Neuronal stem cell (in vitro differentiated cells): Measurements from ENCODE around the gene LSAMP.

Experiments
- DNase-seq: peaks from one replicate; pipeline ENCODE4 v3.0.0-alpha.2; 2013; ENCODE audit warnings: low spot score
- H2AFZ ChIP-seq: one replicate; pipeline ENCODE4 v1.6.1; 2013; ENCODE audit warnings: mild to moderate bottlenecking, low read length, inconsistent platforms
- H2AK5ac ChIP-seq: 2 replicates; pipeline ENCODE4 v1.6.1; 2013; ENCODE audit warnings: low read depth, mild to moderate bottlenecking, inconsistent platforms, low read length, moderate library complexity, mixed read lengths
- H2BK120ac ChIP-seq: 2 replicates; pipeline ENCODE4 v1.6.1; 2013; ENCODE audit warnings: low read depth, mild to moderate bottlenecking, inconsistent platforms, low read length, moderate library complexity, mixed read lengths
- H2BK12ac ChIP-seq: one replicate; pipeline ENCODE4 v1.6.1; 2013; ENCODE audit warnings: low read length, inconsistent platforms
- H2BK15ac ChIP-seq: 2 replicates; pipeline ENCODE4 v1.6.1; 2013; ENCODE audit warnings: mild to moderate bottlenecking, low read length, inconsistent platforms, mixed read lengths
- H2BK5ac ChIP-seq: one replicate; pipeline ENCODE4 v1.6.1; 2013; ENCODE audit warnings: inconsistent platforms, mild to moderate bottlenecking, low read length, moderate library complexity
- H3K14ac ChIP-seq: one replicate; pipeline ENCODE4 v1.6.1; 2013; ENCODE audit warnings: low read length, inconsistent platforms
- H3K18ac ChIP-seq: 2 replicates; pipeline ENCODE4 v1.6.1; 2013; ENCODE audit warnings: low read length, inconsistent platforms
- H3K23ac ChIP-seq: 2 replicates; pipeline ENCODE4 v1.6.1; 2013; ENCODE audit warnings: low read depth, mild to moderate bottlenecking, mixed read lengths, low read length, inconsistent platforms; ENCODE audit not compliant: poor library complexity
- H3K27ac ChIP-seq: replicated peaks from 3 replicates; pipeline ENCODE4 v1.5.1; 2013; ENCODE audit warnings: low read length, inconsistent platforms
- H3K27me3 ChIP-seq, 3 experiments: 2 replicates each; pipeline ENCODE4 v1.6.1; 2013; ENCODE audit warnings: low read length in 3 of 3, mild to moderate bottlenecking in 2 of 3, inconsistent platforms in 1 of 3, low read depth in 1 of 3, mixed read lengths in 1 of 3, moderate library complexity in 1 of 3; ENCODE audit not compliant: control insufficient read depth in 3 of 3, insufficient read depth in 3 of 3
- H3K36me3 ChIP-seq, 2 donors: replicated peaks in 1 of 2; 2 replicates each; pipeline ENCODE4 v1.6.1; 2013; ENCODE audit warnings: low read length in 2 of 2; ENCODE audit not compliant: control insufficient read depth in 2 of 2, insufficient read depth in 2 of 2
- H3K4ac ChIP-seq: 2 replicates; pipeline ENCODE4 v1.6.1; 2013; ENCODE audit warnings: inconsistent platforms, mild to moderate bottlenecking, low read length, moderate library complexity
- H3K4me1 ChIP-seq, 2 donors: 1 replicate in 1 of 2; 2 replicates in 1 of 2; pipeline ENCODE4 v1.6.1; 2013; ENCODE audit warnings: low read length in 2 of 2, low read depth in 1 of 2; ENCODE audit not compliant: control insufficient read depth in 2 of 2, insufficient read depth in 1 of 2
- H3K4me2 ChIP-seq: one replicate; pipeline ENCODE4 v1.6.1; 2013; ENCODE audit warnings: mild to moderate bottlenecking, low read length, inconsistent platforms; ENCODE audit not compliant: insufficient read depth, poor library complexity, severe bottlenecking
- H3K4me3 ChIP-seq, 2 donors: 2 replicates each; pipeline ENCODE4 v1.5.1; 2013; ENCODE audit warnings: low read length in 2 of 2, mild to moderate bottlenecking in 2 of 2, inconsistent platforms in 1 of 2, moderate library complexity in 1 of 2
- H3K79me1 ChIP-seq: one replicate; pipeline ENCODE4 v1.6.1; 2013; ENCODE audit warnings: low read depth, mild to moderate bottlenecking, inconsistent platforms, low read length, moderate library complexity
- H3K9ac ChIP-seq: one replicate; pipeline ENCODE4 v1.6.1; 2013; ENCODE audit warnings: mild to moderate bottlenecking, low read depth, low read length, inconsistent platforms; ENCODE audit not compliant: poor library complexity
- H3K9me3 ChIP-seq, 2 donors: replicated peaks in 1 of 2; 2 replicates each; pipeline versions ENCODE3 to v1.6.1; 2013; ENCODE audit warnings: low read length in 2 of 2, mild to moderate bottlenecking in 2 of 2, inconsistent platforms in 1 of 2, low read depth in 1 of 2, mixed read lengths in 1 of 2, moderate library complexity in 1 of 2; ENCODE audit not compliant: control insufficient read depth in 2 of 2, insufficient read depth in 1 of 2
- H4K8ac ChIP-seq: one replicate; pipeline ENCODE4 v1.6.1; 2013; ENCODE audit warnings: low read depth, mild to moderate bottlenecking, inconsistent platforms, low read length, moderate library complexity
- H4K91ac ChIP-seq: one replicate; pipeline ENCODE4 v1.6.1; 2013; ENCODE audit warnings: low read length, low read depth, mild to moderate bottlenecking, inconsistent platforms; ENCODE audit not compliant: poor library complexity
- WGBS, 2 donors: extraction: QIAGEN DNeasy Blood & Tissue Kit; methylation state at CpG; one replicate each; pipeline ENCODE4 v1.1.7; 2013; ENCODE audit warnings: missing lambda C conversion rate in 2 of 2, mixed read lengths in 1 of 2; ENCODE audit not compliant: insufficient read length in 2 of 2, insufficient replicate concordance in 1 of 2; ENCODE audit errors: extremely low coverage in 2 of 2; 5-methylcytosine and 5-hydroxymethylcytosine counted together

LSAMP gene

DNA sequence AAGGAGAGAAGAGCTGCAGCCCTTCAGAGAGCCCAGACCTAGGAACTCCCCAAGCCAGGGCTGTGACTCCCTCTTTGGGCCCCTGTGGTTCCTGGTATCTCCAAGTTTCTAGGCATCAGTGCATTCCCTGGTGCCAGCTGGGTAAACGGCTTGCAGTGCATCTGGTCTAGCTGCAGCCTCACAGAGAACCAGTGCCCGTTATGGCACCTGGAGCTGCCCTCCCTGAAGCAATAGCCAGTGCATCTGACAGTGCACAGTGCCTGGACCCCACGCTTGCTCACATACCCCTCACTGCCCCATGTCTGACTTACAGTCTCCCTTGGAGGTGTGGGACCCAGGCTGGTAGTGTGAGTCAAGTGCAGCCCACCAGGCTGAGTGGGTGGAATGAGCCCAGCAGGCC is 52.1 kb downstream of the LSAMP start:
- DNase-seq, result no peak
- Histone ChIP-seq H3K4me1 (peaks cover 0 to 3% of the 10 kb centered on the region in 2 donors), H2BK5ac (no peak overlapping the region), H4K91ac (no peak overlapping the region), H2BK15ac (no peak overlapping the region), H2BK12ac (no peak overlapping the region), H3K27me3 (no peaks in the 10 kb centered on the region), H3K79me1 (peaks cover 5% of the 10 kb centered on the region), H3K4ac (no peak overlapping the region), H3K9ac (no peak overlapping the region), H3K4me3 (peak overlapping the region in 1 of 2 donors; percentile 63), H3K23ac (no peak overlapping the region), H3K14ac (no peak overlapping the region), H3K9me3 (no peaks in the 10 kb centered on the region), H4K8ac (no peak overlapping the region), H2AFZ (no peak overlapping the region), H3K27ac (no peak overlapping the region), H3K4me2 (no peak overlapping the region), H3K36me3 (no peaks in the 10 kb centered on the region), H2BK120ac (no peak overlapping the region), H2AK5ac (no peak overlapping the region), H3K18ac (peak overlapping the region; percentile 11)
- WGBS, 2 donors, result no CpG with 5 or more reads among the region's 3 CpGs

DNA sequence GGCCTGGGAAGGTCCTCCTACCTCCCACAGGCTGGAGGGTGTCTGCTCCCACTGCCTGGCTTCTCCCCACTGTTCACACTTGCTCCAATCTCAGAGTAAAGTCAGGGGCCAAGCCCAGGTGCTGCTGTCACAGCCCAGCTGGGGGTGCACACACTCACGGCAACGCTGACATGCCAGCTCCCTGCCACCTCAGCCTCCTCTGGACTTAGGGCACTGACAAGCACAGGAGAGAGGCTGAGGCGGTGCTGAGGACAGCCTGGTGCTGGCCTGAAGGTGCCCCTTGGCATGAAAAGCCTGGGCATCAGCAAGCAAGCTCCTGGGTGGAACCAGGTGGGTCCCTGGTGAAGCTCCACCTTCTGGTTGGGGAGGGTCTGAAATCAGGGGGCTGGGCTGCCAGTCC is 53.0 kb downstream of the LSAMP start:
- no CpG with 5 or more reads among the region's 3 CpGs for WGBS, 2 donors
- Histone ChIP-seq H3K9me3 (no peaks in the 10 kb centered on the region), H2AFZ (no peak overlapping the region), H3K9ac (no peak overlapping the region), H3K14ac (peak overlapping the region; percentile 17), H3K27ac (no peak overlapping the region), H3K4ac (no peak overlapping the region), H3K4me1 (peaks cover 0 to 3% of the 10 kb centered on the region in 2 donors), H3K4me2 (no peak overlapping the region), H3K36me3 (no peaks in the 10 kb centered on the region), H2BK12ac (no peak overlapping the region), H4K8ac (peak overlapping the region; percentile 43), H3K23ac (no peak overlapping the region), H3K79me1 (peaks cover 5% of the 10 kb centered on the region), H2AK5ac (no peak overlapping the region), H3K18ac (peak overlapping the region; percentile 57), H2BK120ac (no peak overlapping the region), H3K27me3 (no peaks in the 10 kb centered on the region), H2BK5ac (no peak overlapping the region), H4K91ac (no peak overlapping the region), H3K4me3 (no peak overlapping the region), H2BK15ac (no peak overlapping the region)
- no peak for DNase-seq

DNA sequence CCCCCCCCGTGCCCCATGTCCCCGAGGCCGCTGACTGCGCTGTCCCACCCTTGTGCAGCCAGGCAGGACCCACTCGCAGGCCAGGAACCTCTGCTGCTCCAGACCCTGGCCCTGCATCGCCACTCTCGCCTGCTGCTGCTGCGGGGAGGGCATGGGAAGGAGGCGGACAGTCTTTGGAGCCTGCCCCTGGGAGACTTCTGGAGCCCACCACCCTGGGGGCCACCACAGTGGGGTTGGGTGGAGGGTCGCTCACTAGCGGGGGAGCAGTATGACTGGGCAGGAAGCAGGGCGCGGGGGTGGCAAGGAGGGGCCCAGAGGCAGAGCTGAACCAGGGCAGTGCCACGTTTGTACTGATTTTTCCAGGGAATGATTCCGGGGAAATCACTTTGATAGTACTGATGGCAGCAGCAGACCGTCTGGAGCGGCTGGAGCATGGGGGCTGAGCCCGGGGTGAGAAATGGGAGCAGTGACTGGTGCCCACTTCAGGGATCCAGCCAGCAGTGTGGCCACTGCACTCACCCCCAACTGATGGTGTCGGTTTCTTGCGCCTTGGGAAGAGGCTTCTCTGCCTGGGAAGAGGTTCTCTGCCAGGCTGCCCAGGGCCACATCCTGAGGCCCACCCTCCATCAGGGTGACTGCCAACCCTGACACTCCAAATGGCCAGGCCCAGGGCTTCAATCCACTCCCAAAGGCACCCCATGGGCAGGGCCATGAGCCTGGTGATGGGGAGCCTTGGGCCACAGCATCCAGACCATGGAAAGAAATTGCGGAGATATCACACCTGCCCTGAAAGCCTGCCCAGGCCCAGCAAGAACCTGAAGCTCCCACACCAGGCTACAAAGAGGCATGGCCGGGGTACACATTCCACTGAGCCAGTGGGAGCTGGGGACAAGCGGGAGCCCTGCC is 53.7 kb downstream of the LSAMP start:
- Histone ChIP-seq H3K14ac (peak overlapping the region; percentile 17), H2AK5ac (no peak overlapping the region), H3K36me3 (no peaks in the 10 kb centered on the region), H2BK5ac (peak overlapping the region; percentile 53), H4K91ac (no peak overlapping the region), H3K4me2 (no peak overlapping the region), H3K27ac (no peak overlapping the region), H3K9ac (no peak overlapping the region), H3K23ac (no peak overlapping the region), H3K4ac (no peak overlapping the region), H3K79me1 (peaks cover 5% of the 10 kb centered on the region), H3K27me3 (no peaks in the 10 kb centered on the region), H2BK120ac (no peak overlapping the region), H2BK12ac (peak overlapping the region; percentile 73), H2BK15ac (no peak overlapping the region), H2AFZ (no peak overlapping the region), H3K18ac (peak overlapping the region; percentile 85), H3K4me1 (peaks cover 0 to 3% of the 10 kb centered on the region in 2 donors), H3K9me3 (no peaks in the 10 kb centered on the region), H3K4me3 (no peak overlapping the region), H4K8ac (no peak overlapping the region)
- WGBS, 2 donors, result no CpG with 5 or more reads among the region's 23 CpGs
- no peak for DNase-seq

GRCh38 chr3:116390318-116390717 is 55.0 kb downstream of the LSAMP start:
- no peak for DNase-seq
- H3K9ac ChIP-seq, result no peak overlapping the region
- H2BK12ac ChIP-seq, result no peak overlapping the region
- no peak overlapping the region for H2AFZ ChIP-seq
- H3K14ac ChIP-seq, result no peak overlapping the region
- H3K4ac ChIP-seq, result no peak overlapping the region
- H3K9me3 ChIP-seq, result no peaks in the 10 kb centered on the region
- H3K4me3 ChIP-seq, result no peak overlapping the region
- peaks cover 5% of the 10 kb centered on the region for H3K79me1 ChIP-seq
- no peak overlapping the region for H2BK5ac ChIP-seq
- no peaks in the 10 kb centered on the region for H3K36me3 ChIP-seq
- no CpG with 5 or more reads among the region's 1 CpG for whole genome bisulfite sequencing, 2 donors
- H3K4me1 ChIP-seq, result peaks cover 0 to 3% of the 10 kb centered on the region in 2 donors
- H3K4me2 ChIP-seq, result no peak overlapping the region
- no peak overlapping the region for H3K18ac ChIP-seq
- no peak overlapping the region for H2BK15ac ChIP-seq
- no peaks in the 10 kb centered on the region for H3K27me3 ChIP-seq
- H3K23ac ChIP-seq, result no peak overlapping the region
- H4K91ac ChIP-seq, result no peak overlapping the region
- H2BK120ac ChIP-seq, result no peak overlapping the region
- H3K27ac ChIP-seq, result no peak overlapping the region
- no peak overlapping the region for H4K8ac ChIP-seq
- no peak overlapping the region for H2AK5ac ChIP-seq
